Mucosa of descending colon (tissue), 3 donors: ENCODE measurements around the gene TCOF1. TPM values are rescaled to one million over a fixed set of nuclear protein-coding genes. Genes with fewer than 3 reads are reported as not detected.
"Not testable (repeated sequence)": the region's sequence is repeated elsewhere in the genome, so short reads cannot be mapped to it uniquely, and the experiment has no call there.

Experiments used
- ATAC-seq: fragments of 200-7000 bp; cut with Tn5 transposase; one replicate; pipeline ENCODE4 v1.9.1; 2020; ENCODE audit warnings: mild to moderate bottlenecking, moderate library complexity
- DNase-seq, 3 donors: peaks; one replicate each; pipeline ENCODE4 v3.0.0-alpha.2; 2020
- H3K36me3 ChIP-seq: fragments of 200-600 bp; one replicate; pipeline ENCODE4 v1.8.0; 2021; ENCODE audit warnings: low read depth, mild to moderate bottlenecking
- H3K4me1 ChIP-seq: fragments of 200-600 bp; one replicate; pipeline ENCODE4 v1.8.0; 2021; ENCODE audit warnings: low read depth, mild to moderate bottlenecking
- H3K4me3 ChIP-seq: fragments of 200-600 bp; one replicate; pipeline ENCODE4 v1.8.0; 2021; ENCODE audit warnings: mild to moderate bottlenecking
- H3K9me3 ChIP-seq: fragments of 200-600 bp; one replicate; pipeline ENCODE4 v1.8.0; 2021; ENCODE audit warnings: mild to moderate bottlenecking
- CTCF ChIP-seq: fragments of 200-600 bp; IDR thresholded peaks from one replicate; pipeline ENCODE4 v1.8.0; 2022; ENCODE audit warnings: antibody characterized with exemption, mild to moderate bottlenecking
- intact Hi-C, 2 donors: fragments of 100-400 bp; cut with DNase I in 1 of 2; cut with micrococcal nuclease in 1 of 2; formaldehyde crosslinking; loops; one replicate each; pipeline versions ENCODE4 v1.11.0 to v1.11.1; 2022; cut with DNase I, micrococcal nuclease
- total RNA-seq, 3 donors: library from RNA; stranded (reverse); fragmentation: NEBNext Ultra II Directional in 2 of 3; extraction: Animal tissue kit (Norgen Biotek cat#: 25700) in 2 of 3; gene quantifications; one replicate each; pipeline versions ENCODE4 v1.2.1 to v1.2.4, GENCODE V29; 2021 to 2023
- donor health status: DM: no; HTN: no; CAD: no; lungs with moderate emphysema.
- donor health status: DM: no; HTN: no; CAD: no.
- donor health status: DM: no; HTN: yes; CAD: no.

Gene TCOF1
- total RNA-seq, 3 donors from 2014 or later = 17.3 to 36.2 (median 26.0) TPM

GRCh38 chr5:150422075-150422474 lies 64.6 kb downstream of the TCOF1 start:
- Histone ChIP-seq H3K4me3 (no peak overlapping the region), H3K9me3 (no peaks in the 10 kb centered on the region), H3K4me1 (no peaks in the 10 kb centered on the region), H3K36me3 (no peaks in the 10 kb centered on the region)
- ATAC-seq (no peak), DNase-seq (no peak)
- intact Hi-C loops = no loop called here
- TF ChIP-seq CTCF = no peak

- DNase-seq = no peak
- no peaks in the 10 kb centered on the region for H3K4me1 ChIP-seq
- no peak overlapping the region for H3K4me3 ChIP-seq
- no peaks in the 10 kb centered on the region for H3K9me3 ChIP-seq
- intact Hi-C loops = no loop called here
- no peaks in the 10 kb centered on the region for H3K36me3 ChIP-seq
- ATAC-seq = no peak
- no peak for TF ChIP-seq CTCF
Measured at GRCh38 chr5:150422758-150423157, 65.3 kb downstream of the TCOF1 start.

- H3K36me3 ChIP-seq, H3K4me1 ChIP-seq, H3K9me3 ChIP-seq, intact Hi-C loops, ATAC-seq, DNase-seq, H3K4me3 ChIP-seq: not testable (repeated sequence)
Measured at GRCh38 chr5:150426165-150426564, 68.7 kb downstream of the TCOF1 start.

GRCh38 chr5:150428106-150428876 lies 70.8 kb downstream of the TCOF1 start:
- H3K36me3 ChIP-seq = no peaks in the 10 kb centered on the region
- no peak for TF ChIP-seq CTCF
- H3K9me3 ChIP-seq = no peaks in the 10 kb centered on the region
- H3K4me1 ChIP-seq = no peaks in the 10 kb centered on the region
- H3K4me3 ChIP-seq = no peak overlapping the region
- intact Hi-C loops = no loop called here
- peak; percentile 90 for ATAC-seq
- peak; percentile 69 to 78 (median 69) for DNase-seq

- TF ChIP-seq CTCF = no peak
- DNase-seq = no peak
- ATAC-seq = no peak
- H3K4me3 ChIP-seq = no peak overlapping the region
- intact Hi-C loops = no loop called here
- no peaks in the 10 kb centered on the region for H3K4me1 ChIP-seq
- no peaks in the 10 kb centered on the region for H3K36me3 ChIP-seq
- H3K9me3 ChIP-seq = no peaks in the 10 kb centered on the region
Measured at GRCh38 chr5:150428978-150429377, 71.5 kb downstream of the TCOF1 start.

- intact Hi-C loops = no loop called here
- no peak overlapping the region for H3K4me3 ChIP-seq
- DNase-seq (no peak), ATAC-seq (peak; percentile 5)
- H3K4me1 ChIP-seq = no peaks in the 10 kb centered on the region
- no peak for TF ChIP-seq CTCF
- H3K36me3 ChIP-seq = no peaks in the 10 kb centered on the region
- H3K9me3 ChIP-seq = no peaks in the 10 kb centered on the region
Measured at GRCh38 chr5:150429410-150429873, 71.9 kb downstream of the TCOF1 start.
